ENCODE data around the gene RDH8.

The RDH8 gene

GRCh38 chr19:10013316-10013715, at the start of gene RDH8:
Gene RDH8 (plus strand): TSS chr19:10013483. CDS start chr19:10013498, 15 bp downstream.
- no peak for DNase-seq

- DNase-seq, result no peak
Measured at GRCh38 chr19:9966024-9966423, 47.3 kb upstream of the RDH8 start.

- no peak for DNase-seq
Measured at GRCh38 chr19:9966448-9966847, 46.8 kb upstream of the RDH8 start.

- DNase-seq, result no peak
Measured at GRCh38 chr19:9967326-9967725, 46.0 kb upstream of the RDH8 start.

GRCh38 chr19:9968820-9969687, 44.2 kb upstream of the RDH8 start:
- no peak for DNase-seq

GRCh38 chr19:9969688-9969975, 43.7 kb upstream of the RDH8 start:
- no peak for DNase-seq

- DNase-seq, result no peak
Measured at GRCh38 chr19:9970481-9970880, 42.8 kb upstream of the RDH8 start.

GRCh38 chr19:9971166-9971897, 42.0 kb upstream of the RDH8 start:
- DNase-seq, result no peak

- DNase-seq, result no peak
Measured at GRCh38 chr19:9972103-9972502, 41.2 kb upstream of the RDH8 start.

GRCh38 chr19:9981406-9982260, 31.6 kb upstream of the RDH8 start:
- no peak for DNase-seq

- DNase-seq, result no peak
Measured at GRCh38 chr19:9986787-9987281, 26.4 kb upstream of the RDH8 start.

- no peak for DNase-seq
Measured at GRCh38 chr19:9989504-9989903, 23.8 kb upstream of the RDH8 start.

GRCh38 chr19:9991425-9992191, 21.7 kb upstream of the RDH8 start:
- DNase-seq, result no peak

- no peak for DNase-seq
Measured at GRCh38 chr19:9995084-9995483, 18.2 kb upstream of the RDH8 start.

- DNase-seq, result no peak
Measured at GRCh38 chr19:9995999-9996398, 17.3 kb upstream of the RDH8 start.

GRCh38 chr19:9996541-9996940, 16.7 kb upstream of the RDH8 start:
- no peak for DNase-seq

GRCh38 chr19:10000171-10000826, 13.0 kb upstream of the RDH8 start:
- DNase-seq, result peak; percentile 68

- DNase-seq, result peak; percentile 36
Measured at GRCh38 chr19:10001899-10002298, 11.4 kb upstream of the RDH8 start.

GRCh38 chr19:10003271-10003670, 10.0 kb upstream of the RDH8 start:
- DNase-seq, result no peak

- no peak for DNase-seq
Measured at GRCh38 chr19:10004617-10005016, 8.7 kb upstream of the RDH8 start.

GRCh38 chr19:10005632-10006334, 7.5 kb upstream of the RDH8 start:
- no peak for DNase-seq

All from activated CD4-positive, CD25-positive, alpha-beta regulatory T cell treated with anti-CD3 and anti-CD28 coated beads, Interleukin-2, amount 50 U/mL, for 72 hours (primary cell).